ENCODE measurements around the gene CAMTA1.

The CAMTA1 gene

GRCh38 chr1:6958407-6959030 is 173.3 kb downstream of the CAMTA1 start:
- Histone ChIP-seq H3K27ac (ENCODE audit: low read length) (no peak overlapping the region), H3K9ac (ENCODE audit: low read length in 2 of 2) (no peak overlapping the region), H3K4me3 (ENCODE audit: low read length in 2 of 2) (no peak overlapping the region), H3K4me1 (ENCODE audit: control insufficient read depth, insufficient read depth, low read length) (peaks cover 3% of the 10 kb centered on the region), H3K27me3 (ENCODE audit: control insufficient read depth in 1 of 2, insufficient read depth in 2 of 2, low read length in 2 of 2) (peaks cover 14 to 18% of the 10 kb centered on the region in 2 donors), H3K36me3 (ENCODE audit: control insufficient read depth in 2 of 2, insufficient read depth in 2 of 2, low read length in 2 of 2) (no peaks in the 10 kb centered on the region), H3K9me3 (ENCODE audit: control insufficient read depth in 2 of 2, low read length in 2 of 2) (no peaks in the 10 kb centered on the region)

GRCh38 chr1:6959491-6959890 is 174.2 kb downstream of the CAMTA1 start:
- no peak overlapping the region for H3K9ac ChIP-seq (ENCODE audit: low read length in 2 of 2)
- H3K27me3 ChIP-seq (ENCODE audit: control insufficient read depth in 1 of 2, insufficient read depth in 2 of 2, low read length in 2 of 2), result peaks cover 24 to 25% of the 10 kb centered on the region in 2 donors
- no peaks in the 10 kb centered on the region for H3K9me3 ChIP-seq (ENCODE audit: control insufficient read depth in 2 of 2, low read length in 2 of 2)
- H3K27ac ChIP-seq (ENCODE audit: low read length), result no peak overlapping the region
- no peaks in the 10 kb centered on the region for H3K36me3 ChIP-seq (ENCODE audit: control insufficient read depth in 2 of 2, insufficient read depth in 2 of 2, low read length in 2 of 2)
- no peak overlapping the region for H3K4me3 ChIP-seq (ENCODE audit: low read length in 2 of 2)
- peaks cover 8% of the 10 kb centered on the region for H3K4me1 ChIP-seq (ENCODE audit: control insufficient read depth, insufficient read depth, low read length)

- H3K4me3 ChIP-seq (ENCODE audit: low read length in 2 of 2), result no peak overlapping the region
- peaks cover 27 to 30% of the 10 kb centered on the region in 2 donors for H3K27me3 ChIP-seq (ENCODE audit: control insufficient read depth in 1 of 2, insufficient read depth in 2 of 2, low read length in 2 of 2)
- no peak overlapping the region for H3K9ac ChIP-seq (ENCODE audit: low read length in 2 of 2)
- H3K4me1 ChIP-seq (ENCODE audit: control insufficient read depth, insufficient read depth, low read length), result peaks cover 8% of the 10 kb centered on the region
- H3K9me3 ChIP-seq (ENCODE audit: control insufficient read depth in 2 of 2, low read length in 2 of 2), result no peaks in the 10 kb centered on the region
- no peak overlapping the region for H3K27ac ChIP-seq (ENCODE audit: low read length)
- no peaks in the 10 kb centered on the region for H3K36me3 ChIP-seq (ENCODE audit: control insufficient read depth in 2 of 2, insufficient read depth in 2 of 2, low read length in 2 of 2)
These were observed 175.1 kb downstream of the CAMTA1 start for GRCh38 chr1:6960291-6960811.

- Histone ChIP-seq H3K9ac (ENCODE audit: low read length in 2 of 2) (no peak overlapping the region), H3K27ac (ENCODE audit: low read length) (no peak overlapping the region), H3K27me3 (ENCODE audit: control insufficient read depth in 1 of 2, insufficient read depth in 2 of 2, low read length in 2 of 2) (peaks cover 26 to 33% of the 10 kb centered on the region in 2 donors), H3K36me3 (ENCODE audit: control insufficient read depth in 2 of 2, insufficient read depth in 2 of 2, low read length in 2 of 2) (no peaks in the 10 kb centered on the region), H3K9me3 (ENCODE audit: control insufficient read depth in 2 of 2, low read length in 2 of 2) (no peaks in the 10 kb centered on the region), H3K4me1 (ENCODE audit: control insufficient read depth, insufficient read depth, low read length) (peaks cover 8% of the 10 kb centered on the region), H3K4me3 (ENCODE audit: low read length in 2 of 2) (no peak overlapping the region)
These were observed 175.6 kb downstream of the CAMTA1 start for GRCh38 chr1:6960860-6961259.

- Histone ChIP-seq H3K36me3 (ENCODE audit: control insufficient read depth in 2 of 2, insufficient read depth in 2 of 2, low read length in 2 of 2) (no peaks in the 10 kb centered on the region), H3K27me3 (ENCODE audit: control insufficient read depth in 1 of 2, insufficient read depth in 2 of 2, low read length in 2 of 2) (peaks cover 27 to 33% of the 10 kb centered on the region in 2 donors), H3K9ac (ENCODE audit: low read length in 2 of 2) (no peak overlapping the region), H3K9me3 (ENCODE audit: control insufficient read depth in 2 of 2, low read length in 2 of 2) (no peaks in the 10 kb centered on the region), H3K27ac (ENCODE audit: low read length) (no peak overlapping the region), H3K4me1 (ENCODE audit: control insufficient read depth, insufficient read depth, low read length) (peaks cover 8% of the 10 kb centered on the region), H3K4me3 (ENCODE audit: low read length in 2 of 2) (no peak overlapping the region)
These were observed 176.0 kb downstream of the CAMTA1 start for GRCh38 chr1:6961289-6961688.

- H3K4me1 ChIP-seq (ENCODE audit: control insufficient read depth, insufficient read depth, low read length), result peaks cover 8% of the 10 kb centered on the region
- H3K9ac ChIP-seq (ENCODE audit: low read length in 2 of 2), result no peak overlapping the region
- H3K27ac ChIP-seq (ENCODE audit: low read length), result no peak overlapping the region
- peaks cover 30% of the 10 kb centered on the region in 2 donors for H3K27me3 ChIP-seq (ENCODE audit: control insufficient read depth in 1 of 2, insufficient read depth in 2 of 2, low read length in 2 of 2)
- H3K4me3 ChIP-seq (ENCODE audit: low read length in 2 of 2), result no peak overlapping the region
- H3K36me3 ChIP-seq (ENCODE audit: control insufficient read depth in 2 of 2, insufficient read depth in 2 of 2, low read length in 2 of 2), result no peaks in the 10 kb centered on the region
- no peaks in the 10 kb centered on the region for H3K9me3 ChIP-seq (ENCODE audit: control insufficient read depth in 2 of 2, low read length in 2 of 2)
These were observed 176.7 kb downstream of the CAMTA1 start for GRCh38 chr1:6961905-6962477.

- H3K27me3 ChIP-seq (ENCODE audit: control insufficient read depth in 1 of 2, insufficient read depth in 2 of 2, low read length in 2 of 2), result peaks cover 30 to 33% of the 10 kb centered on the region in 2 donors
- no peaks in the 10 kb centered on the region for H3K36me3 ChIP-seq (ENCODE audit: control insufficient read depth in 2 of 2, insufficient read depth in 2 of 2, low read length in 2 of 2)
- H3K4me1 ChIP-seq (ENCODE audit: control insufficient read depth, insufficient read depth, low read length), result peaks cover 8% of the 10 kb centered on the region
- no peaks in the 10 kb centered on the region for H3K9me3 ChIP-seq (ENCODE audit: control insufficient read depth in 2 of 2, low read length in 2 of 2)
- no peak overlapping the region for H3K27ac ChIP-seq (ENCODE audit: low read length)
- H3K9ac ChIP-seq (ENCODE audit: low read length in 2 of 2), result no peak overlapping the region
- H3K4me3 ChIP-seq (ENCODE audit: low read length in 2 of 2), result no peak overlapping the region
These were observed 177.3 kb downstream of the CAMTA1 start for GRCh38 chr1:6962478-6962995.

GRCh38 chr1:6962996-6963911 is 178.0 kb downstream of the CAMTA1 start:
- Histone ChIP-seq H3K9me3 (ENCODE audit: control insufficient read depth in 2 of 2, low read length in 2 of 2) (no peaks in the 10 kb centered on the region), H3K36me3 (ENCODE audit: control insufficient read depth in 2 of 2, insufficient read depth in 2 of 2, low read length in 2 of 2) (no peaks in the 10 kb centered on the region), H3K4me3 (ENCODE audit: low read length in 2 of 2) (no peak overlapping the region), H3K9ac (ENCODE audit: low read length in 2 of 2) (no peak overlapping the region), H3K27ac (ENCODE audit: low read length) (no peak overlapping the region), H3K4me1 (ENCODE audit: control insufficient read depth, insufficient read depth, low read length) (peaks cover 8% of the 10 kb centered on the region), H3K27me3 (ENCODE audit: control insufficient read depth in 1 of 2, insufficient read depth in 2 of 2, low read length in 2 of 2) (peaks cover 30 to 36% of the 10 kb centered on the region in 2 donors)

GRCh38 chr1:6963912-6964307 is 178.7 kb downstream of the CAMTA1 start:
- no peak overlapping the region for H3K4me3 ChIP-seq (ENCODE audit: low read length in 2 of 2)
- peaks cover 8% of the 10 kb centered on the region for H3K4me1 ChIP-seq (ENCODE audit: control insufficient read depth, insufficient read depth, low read length)
- peaks cover 30 to 37% of the 10 kb centered on the region in 2 donors for H3K27me3 ChIP-seq (ENCODE audit: control insufficient read depth in 1 of 2, insufficient read depth in 2 of 2, low read length in 2 of 2)
- no peaks in the 10 kb centered on the region for H3K36me3 ChIP-seq (ENCODE audit: control insufficient read depth in 2 of 2, insufficient read depth in 2 of 2, low read length in 2 of 2)
- no peaks in the 10 kb centered on the region for H3K9me3 ChIP-seq (ENCODE audit: control insufficient read depth in 2 of 2, low read length in 2 of 2)
- H3K9ac ChIP-seq (ENCODE audit: low read length in 2 of 2), result no peak overlapping the region
- H3K27ac ChIP-seq (ENCODE audit: low read length), result no peak overlapping the region

- H3K36me3 ChIP-seq (ENCODE audit: control insufficient read depth in 2 of 2, insufficient read depth in 2 of 2, low read length in 2 of 2), result no peaks in the 10 kb centered on the region
- H3K9me3 ChIP-seq (ENCODE audit: control insufficient read depth in 2 of 2, low read length in 2 of 2), result no peaks in the 10 kb centered on the region
- no peak overlapping the region for H3K4me3 ChIP-seq (ENCODE audit: low read length in 2 of 2)
- H3K4me1 ChIP-seq (ENCODE audit: control insufficient read depth, insufficient read depth, low read length), result peaks cover 8% of the 10 kb centered on the region
- H3K9ac ChIP-seq (ENCODE audit: low read length in 2 of 2), result no peak overlapping the region
- H3K27me3 ChIP-seq (ENCODE audit: control insufficient read depth in 1 of 2, insufficient read depth in 2 of 2, low read length in 2 of 2), result peaks cover 30 to 33% of the 10 kb centered on the region in 2 donors
- H3K27ac ChIP-seq (ENCODE audit: low read length), result no peak overlapping the region
These were observed 180.1 kb downstream of the CAMTA1 start for GRCh38 chr1:6965083-6965934.
